Retinal pigment epithelial cell (primary cell): ENCODE results near the gene G6PC1.
A peak's percentile ranks its signal among the peaks of the same experiment; 100 is the strongest.

Experiments used
- DNase-seq: peaks from one replicate; pipeline ENCODE4 v3.0.0-alpha.2; 2010; ENCODE audit warnings: low read depth
- H3K4me3 ChIP-seq: 2 replicates; pipeline ENCODE4 v1.5.1; 2011; ENCODE audit warnings: mild to moderate bottlenecking, low read length, control low read depth, moderate library complexity
- CTCF ChIP-seq: conservative IDR thresholded peaks from 2 replicates; pipeline ENCODE4 v1.5.1; 2011; ENCODE audit warnings: low read depth, low read length, control low read depth, inconsistent platforms

G6PC1 gene

DNA sequence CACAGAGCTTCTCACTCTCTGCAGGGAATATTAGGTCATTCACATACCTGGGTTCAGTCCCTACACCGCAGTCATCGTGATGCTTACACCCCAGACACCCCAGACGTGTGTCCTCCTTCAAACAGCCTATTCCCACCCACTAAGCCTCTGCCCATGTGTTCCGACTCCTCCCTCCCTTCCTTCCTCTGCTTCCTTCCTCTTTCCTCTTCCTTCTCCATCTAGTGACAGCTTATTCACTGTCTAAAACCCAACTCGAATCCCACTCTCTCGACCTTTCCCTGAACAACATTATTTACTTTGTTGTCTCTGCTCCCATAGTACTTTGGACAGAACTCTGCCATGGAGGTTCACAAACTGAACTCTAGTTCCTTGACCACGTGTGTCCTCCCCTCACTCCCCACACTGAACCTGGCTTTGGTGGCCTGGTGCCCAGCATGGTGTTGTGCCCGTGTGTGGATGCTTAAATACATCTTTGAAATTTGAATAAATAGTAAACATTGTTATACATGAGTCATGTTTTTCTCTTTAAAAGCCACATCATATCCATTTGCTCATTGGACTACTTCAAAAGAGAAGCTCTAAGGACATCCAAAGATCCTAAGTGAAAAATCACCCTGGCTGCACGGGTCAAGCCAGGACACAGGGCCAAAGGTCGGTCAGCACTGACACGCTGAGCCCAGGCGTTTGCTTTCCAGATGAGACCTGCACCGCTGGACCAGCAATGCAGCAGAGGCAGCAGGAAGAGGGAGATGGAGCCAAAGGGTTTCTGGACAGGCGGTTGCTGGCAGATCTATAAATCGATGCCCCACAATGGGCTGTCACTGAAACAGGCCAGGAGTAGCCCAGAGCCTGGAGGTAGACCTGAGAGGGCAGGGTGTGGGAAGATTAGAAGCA is 14.1 kb upstream of the G6PC1 start:
- DNase-seq, result no peak
- TF ChIP-seq CTCF, result no peak
- H3K4me3 ChIP-seq, result no peak overlapping the region

DNA sequence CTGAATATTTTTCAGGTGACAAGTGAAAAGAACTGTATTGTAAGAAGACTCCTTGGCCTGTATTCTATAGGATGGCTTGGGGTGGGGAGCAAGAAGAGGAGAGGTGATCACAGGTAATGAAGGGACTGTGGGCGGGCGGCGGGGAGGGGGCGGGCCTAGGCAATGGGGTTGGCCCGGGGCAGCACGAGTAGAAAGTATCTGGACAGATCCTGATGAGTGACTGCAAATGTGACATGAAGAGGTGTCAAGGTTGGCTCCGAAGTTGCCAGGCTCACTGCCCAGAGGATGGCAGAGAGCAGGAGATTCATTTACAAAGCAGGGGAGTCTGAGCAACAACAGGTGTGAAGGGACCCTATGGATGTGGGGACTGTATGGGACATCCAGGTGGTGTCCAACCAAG is 10.8 kb upstream of the G6PC1 start:
- no peak overlapping the region for H3K4me3 ChIP-seq
- DNase-seq, result no peak
- TF ChIP-seq CTCF, result no peak

GRCh38 chr17:42891539-42892152 is 9.0 kb upstream of the G6PC1 start:
- TF ChIP-seq CTCF, result no peak
- DNase-seq, result no peak
- no peak overlapping the region for H3K4me3 ChIP-seq

GRCh38 chr17:42893359-42893758 is 7.2 kb upstream of the G6PC1 start:
- DNase-seq, result no peak
- TF ChIP-seq CTCF, result no peak

GRCh38 chr17:42894283-42895184 is 6.1 kb upstream of the G6PC1 start:
- no peak for DNase-seq
- TF ChIP-seq CTCF, result no peak
- no peak overlapping the region for H3K4me3 ChIP-seq

More at GRCh38 chr17:42893359-42893758, 7.2 kb upstream of the G6PC1 start:
- no peak overlapping the region for H3K4me3 ChIP-seq

GRCh38 chr17:42895185-42895555 is 5.4 kb upstream of the G6PC1 start:
- H3K4me3 ChIP-seq, result no peak overlapping the region
- TF ChIP-seq CTCF, result no peak
- peak; percentile 27 for DNase-seq
